ENCODE data around the gene KIF2A.

The KIF2A gene

DNA sequence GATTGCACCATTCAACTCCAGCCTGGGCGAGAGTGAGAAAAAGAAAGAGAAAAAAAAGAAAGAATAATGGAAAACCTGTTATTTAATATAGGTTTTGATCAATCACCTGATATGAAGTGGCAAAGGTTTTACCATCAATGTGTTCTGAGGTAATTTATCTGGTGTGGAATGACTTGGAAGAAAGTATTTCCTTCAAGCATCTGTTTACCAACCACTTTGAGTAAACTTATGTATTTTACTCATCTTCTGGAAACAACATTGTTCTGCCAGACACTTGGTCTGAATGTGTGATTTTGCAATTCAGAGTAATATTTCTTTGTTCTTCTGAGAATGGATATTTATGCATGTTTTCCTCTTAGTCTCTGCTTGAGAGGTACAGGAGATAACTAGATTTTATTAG is 24.3 kb downstream of the KIF2A start:
- no peak for DNase-seq

DNA sequence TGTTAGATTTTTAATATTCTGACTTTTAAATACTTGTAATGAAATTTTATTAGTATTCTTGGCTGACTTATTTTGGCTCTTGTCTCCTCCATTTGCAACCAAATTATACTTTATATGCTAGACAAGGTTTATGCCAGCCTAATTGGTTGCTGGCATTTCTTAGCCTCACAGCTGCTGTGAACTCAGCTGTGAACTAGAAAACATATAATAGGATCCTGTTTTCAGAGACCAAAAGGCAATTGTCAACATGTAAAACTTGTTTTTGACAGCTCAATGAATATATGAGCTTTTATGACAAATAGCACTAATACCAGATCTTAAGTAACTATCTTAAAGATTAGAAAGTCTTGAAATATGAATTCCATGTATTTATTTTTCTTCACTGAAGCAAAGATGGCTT is 25.9 kb downstream of the KIF2A start:
- DNase-seq: no peak

DNA sequence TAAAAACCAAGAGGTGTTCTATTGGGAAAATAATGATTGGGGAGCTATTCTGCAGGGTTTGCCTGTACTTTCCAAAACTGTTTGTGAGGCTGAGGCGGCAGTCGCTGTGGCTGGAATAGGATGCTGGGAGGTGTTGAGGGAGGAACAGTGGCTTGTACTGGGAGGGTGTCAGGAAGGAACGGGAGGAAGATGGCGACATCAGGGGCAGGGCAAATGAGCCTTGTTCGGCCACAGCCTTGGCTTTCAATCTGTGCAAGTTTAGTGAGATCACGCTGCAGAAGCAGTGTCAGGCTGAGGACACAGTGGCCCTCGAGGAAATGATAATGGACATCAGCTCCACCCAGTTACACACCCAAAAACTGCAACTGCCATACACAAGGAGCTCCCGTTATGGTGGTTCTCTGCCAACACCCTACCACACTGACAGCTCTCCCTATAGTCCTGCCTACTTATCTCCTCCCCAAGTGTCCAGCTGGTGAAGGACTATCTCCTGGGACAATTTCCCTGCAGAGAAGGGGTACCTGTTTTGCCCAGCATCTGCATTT is 27.3 kb downstream of the KIF2A start:
- no peak for DNase-seq

DNA sequence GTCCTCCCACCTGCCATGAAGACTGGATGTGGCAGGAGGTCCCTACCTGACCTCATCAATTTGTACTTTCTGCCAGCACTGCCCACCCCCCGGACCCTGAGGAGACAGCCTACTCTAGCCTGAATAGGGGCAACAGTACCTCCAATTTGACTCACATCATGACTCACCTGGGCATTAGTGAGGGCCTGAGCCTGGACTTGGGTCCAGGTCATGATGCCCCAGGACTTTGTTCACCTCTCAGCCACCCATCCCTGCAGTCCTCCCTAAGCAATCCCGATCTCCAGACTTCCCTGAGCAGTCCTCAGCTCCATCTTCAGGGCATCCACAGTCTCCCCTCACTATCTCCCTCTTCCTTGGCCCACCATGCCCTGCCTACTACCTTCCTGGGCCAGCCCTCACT is 28.1 kb downstream of the KIF2A start:
- DNase-seq: no peak

DNA sequence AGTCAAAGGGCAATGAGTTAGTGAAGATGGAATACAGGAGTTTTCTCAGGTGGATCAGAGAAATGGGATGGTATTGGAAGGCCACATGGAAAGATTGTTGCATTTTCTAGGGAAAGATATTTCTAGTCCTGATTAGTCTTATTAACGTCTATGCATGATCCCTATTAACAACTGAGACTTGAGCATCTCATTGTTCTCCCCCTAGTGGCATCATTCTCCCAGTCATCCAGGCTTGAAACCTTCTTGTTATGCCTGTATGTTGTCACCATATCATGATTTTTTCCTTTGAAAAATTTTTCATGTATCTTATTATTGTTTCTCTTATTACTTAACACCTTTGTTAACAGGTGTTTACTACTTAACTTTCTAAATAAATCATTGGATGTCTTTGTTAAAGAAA is 34.4 kb downstream of the KIF2A start:
- peak; percentile 12 for DNase-seq

DNA sequence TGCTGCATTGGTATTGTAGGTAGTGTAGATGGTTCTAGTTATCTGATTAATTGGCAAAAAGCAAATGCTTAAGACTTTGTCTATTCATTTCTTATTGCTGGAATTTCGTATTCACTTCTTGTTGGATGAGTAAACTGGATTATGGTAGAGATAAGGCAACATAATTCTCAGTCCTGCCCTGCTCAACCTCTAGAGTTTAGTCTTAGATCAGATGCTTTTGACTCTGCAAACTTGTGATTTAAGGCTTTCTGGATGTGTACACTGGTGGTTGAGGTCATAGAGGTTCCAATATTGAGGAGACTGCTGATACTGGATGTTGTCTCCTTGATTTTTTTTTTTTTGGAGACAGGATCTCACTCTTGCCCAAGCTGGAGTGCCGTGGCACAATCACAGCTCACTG is 35.0 kb downstream of the KIF2A start:
- DNase-seq: no peak

DNA sequence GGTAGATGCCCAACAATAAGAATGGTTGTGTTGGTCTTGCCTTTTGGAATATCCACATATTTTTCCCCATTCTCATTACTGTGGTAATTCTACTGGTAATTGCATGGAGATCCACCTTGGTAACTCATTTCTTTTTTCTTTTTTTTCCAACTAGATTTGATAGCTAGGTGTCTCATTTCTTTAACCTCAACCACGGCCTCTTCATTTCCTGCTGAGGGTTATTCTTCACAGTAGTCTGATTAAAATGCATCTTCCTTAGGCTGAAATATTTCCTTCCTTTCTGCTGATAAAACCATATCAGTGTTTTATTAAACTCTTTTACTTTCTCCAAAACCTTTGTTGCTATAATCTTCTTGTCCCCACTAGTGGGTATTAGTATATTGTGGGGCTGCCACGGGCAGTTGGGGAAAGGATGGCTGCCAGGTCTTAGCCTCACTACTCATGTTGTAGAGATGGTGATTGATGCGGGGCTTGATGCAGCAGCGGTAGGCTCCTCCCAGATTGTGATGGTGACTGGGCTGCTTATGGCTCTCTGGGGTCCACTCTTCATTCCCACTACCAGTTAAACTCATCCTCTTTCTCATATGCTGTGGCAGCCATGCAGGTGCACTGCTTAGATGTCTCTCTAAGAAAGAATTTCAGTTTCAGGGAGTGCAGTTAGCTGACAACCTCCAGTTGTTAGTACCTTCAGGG is 35.9 kb downstream of the KIF2A start:
- DNase-seq: no peak

DNA sequence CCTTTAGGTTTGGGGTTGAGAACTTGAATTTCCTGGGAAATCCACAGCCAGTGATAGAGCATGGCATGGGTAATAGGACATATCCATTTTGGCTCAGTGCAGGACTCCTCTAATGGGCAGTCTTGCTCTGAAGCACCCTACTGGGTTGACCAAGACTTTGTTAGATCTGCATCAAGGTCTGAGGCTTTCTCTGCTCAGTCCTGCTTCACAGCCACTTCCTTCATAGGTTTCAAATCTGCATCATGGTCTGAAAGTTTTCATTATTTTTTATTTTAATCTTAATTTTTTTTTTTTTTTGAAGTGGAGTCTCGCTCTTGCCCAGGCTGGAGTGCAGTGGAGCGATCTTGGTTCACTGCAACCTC is 36.5 kb downstream of the KIF2A start:
- no peak for DNase-seq

DNA sequence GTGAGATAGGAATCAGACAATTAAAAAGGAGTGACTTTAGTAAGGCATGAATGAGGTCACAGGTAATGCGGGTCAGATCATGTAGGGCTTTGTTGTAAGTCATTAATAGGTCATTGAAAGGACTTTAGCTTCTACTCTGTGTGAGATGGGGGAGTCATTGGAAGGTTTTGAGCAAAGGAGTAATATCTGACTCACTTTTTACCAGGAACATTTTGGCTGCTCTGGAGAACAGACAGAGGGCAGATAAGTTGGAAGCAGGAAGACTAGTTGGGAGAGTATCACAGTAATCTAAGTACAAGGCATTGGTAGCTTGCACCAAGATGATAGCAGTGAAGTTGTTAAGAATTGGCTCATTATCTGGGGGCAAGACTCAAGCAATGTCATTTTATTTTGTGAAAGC is 37.4 kb downstream of the KIF2A start:
- no peak for DNase-seq

DNA sequence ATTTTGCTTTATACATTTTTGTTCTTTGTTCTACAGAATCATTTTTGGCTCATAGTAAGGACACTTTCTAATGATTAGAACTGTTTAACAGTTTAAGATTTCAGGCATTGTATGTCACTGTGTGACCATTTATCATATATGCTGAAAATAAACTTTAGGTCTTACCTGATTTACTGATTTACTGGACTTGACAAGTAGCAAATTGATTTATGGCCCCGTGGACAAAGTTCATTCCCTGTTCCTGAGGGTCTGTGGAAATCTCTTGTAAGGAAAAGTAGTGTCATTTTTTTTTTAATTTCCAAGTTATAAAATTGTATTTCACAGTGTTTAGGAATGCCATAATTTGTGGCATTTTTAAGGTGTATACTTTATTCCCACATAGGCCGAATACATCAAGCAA is 40.7 kb downstream of the KIF2A start:
- DNase-seq: no peak

DNA sequence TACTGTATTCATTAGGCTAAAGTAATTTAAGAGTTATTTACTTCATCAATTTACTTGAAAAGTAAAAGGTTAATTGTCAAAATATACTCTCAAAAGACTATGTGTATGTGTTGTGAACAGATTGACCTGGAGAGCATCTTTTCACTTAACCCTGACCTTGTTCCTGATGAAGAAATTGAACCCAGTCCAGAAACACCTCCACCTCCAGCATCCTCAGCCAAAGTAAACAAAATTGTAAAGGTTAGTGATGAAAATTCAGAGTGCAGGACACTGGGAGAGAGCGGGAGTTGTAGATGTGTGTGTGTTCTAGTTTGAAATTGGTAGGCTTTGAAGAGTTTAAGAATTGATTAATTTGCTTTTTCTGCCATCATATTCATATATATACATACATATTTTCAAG is 41.9 kb downstream of the KIF2A start:
- DNase-seq: no peak

DNA sequence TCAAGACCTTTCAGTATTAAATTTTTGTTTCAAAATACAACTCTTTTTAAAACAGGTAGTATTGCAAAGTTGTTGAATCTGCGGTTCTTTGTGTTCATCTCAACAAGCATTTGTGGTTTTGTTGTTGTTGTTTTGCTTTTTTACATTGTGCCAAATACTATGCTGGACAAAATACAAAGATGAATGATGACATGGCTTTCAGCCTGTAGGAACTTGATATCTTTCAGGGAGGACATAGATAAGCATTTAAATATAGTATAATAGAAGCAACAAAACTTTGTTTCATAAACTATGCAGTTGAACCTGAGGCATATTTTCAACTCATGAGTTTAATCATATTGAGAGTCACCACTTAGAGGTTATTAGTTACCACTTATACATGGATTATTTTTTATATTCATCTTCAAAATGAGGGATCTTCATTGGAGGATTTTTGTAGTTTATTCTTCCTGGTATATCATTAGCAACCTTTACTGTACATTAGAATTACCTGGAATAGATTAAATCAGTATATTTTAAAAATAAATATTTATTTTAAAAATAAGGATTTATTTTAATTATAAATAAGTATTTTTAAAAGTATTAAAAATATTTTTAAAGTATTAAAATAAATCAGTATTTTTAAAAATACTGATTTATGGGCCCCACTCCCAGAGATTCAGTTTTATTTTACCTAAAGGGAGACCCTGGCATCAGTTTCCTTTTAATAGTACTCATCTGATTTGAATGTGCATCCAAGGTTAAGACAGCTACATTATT is 42.9 kb downstream of the KIF2A start:
- DNase-seq: no peak

DNA sequence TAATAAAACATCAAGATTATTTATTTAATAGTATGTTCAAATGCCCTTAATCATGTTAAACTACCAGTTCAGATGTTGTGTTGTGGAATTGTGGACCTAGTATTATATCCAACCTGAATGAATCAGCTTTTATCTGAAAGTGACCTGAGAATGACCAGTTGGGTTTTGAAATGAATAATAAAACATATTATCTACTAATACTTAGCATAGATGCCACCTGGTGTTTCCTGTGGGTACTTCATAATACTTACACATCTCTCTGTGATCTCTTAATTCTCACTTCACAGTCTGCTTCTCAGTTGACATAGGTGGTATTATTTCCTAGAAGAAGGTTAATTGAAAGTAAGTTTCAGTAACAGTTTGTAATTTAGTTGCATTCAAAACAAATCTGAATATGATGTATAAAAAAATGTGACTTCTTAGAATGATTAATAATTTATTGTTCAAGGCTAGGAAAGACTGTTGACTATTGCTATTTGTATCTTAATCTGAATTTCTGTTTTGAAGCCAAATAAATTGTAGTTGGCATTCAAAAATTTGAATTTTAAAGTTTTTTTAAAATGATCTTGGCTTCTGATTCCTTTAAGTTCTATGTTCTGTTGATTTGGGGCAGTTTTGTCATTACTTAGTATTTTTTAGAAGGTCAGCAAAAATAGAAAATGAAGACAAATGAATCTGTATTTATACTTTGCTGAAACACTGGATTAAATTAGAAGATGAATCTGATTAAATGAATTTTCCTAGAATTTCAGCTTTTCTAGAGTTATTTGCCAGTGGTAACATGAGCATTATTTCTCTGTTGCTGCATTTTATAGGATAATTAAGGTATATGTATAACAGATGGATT is 48.2 kb downstream of the KIF2A start:
- DNase-seq: peak; percentile 73

DNA sequence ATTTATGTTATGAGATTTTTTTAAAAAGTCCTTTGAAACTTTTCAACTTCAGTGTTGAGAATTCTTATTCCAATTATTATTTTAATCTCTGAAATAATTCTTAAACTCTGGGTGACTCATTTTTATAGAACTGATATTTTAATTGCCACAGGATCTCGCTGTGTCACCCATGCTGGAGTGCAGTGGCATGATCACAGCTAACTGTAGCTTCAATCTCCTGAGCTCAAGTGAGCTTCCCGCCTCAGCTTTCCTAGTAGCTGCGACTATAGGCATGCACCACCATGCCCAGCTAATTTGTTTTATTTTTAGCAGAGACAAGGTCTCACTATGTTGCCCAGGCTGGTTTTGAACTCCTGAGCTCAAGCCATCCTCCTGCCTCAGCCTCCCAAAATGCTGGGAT is 56.7 kb downstream of the KIF2A start:
- no peak for DNase-seq

DNA sequence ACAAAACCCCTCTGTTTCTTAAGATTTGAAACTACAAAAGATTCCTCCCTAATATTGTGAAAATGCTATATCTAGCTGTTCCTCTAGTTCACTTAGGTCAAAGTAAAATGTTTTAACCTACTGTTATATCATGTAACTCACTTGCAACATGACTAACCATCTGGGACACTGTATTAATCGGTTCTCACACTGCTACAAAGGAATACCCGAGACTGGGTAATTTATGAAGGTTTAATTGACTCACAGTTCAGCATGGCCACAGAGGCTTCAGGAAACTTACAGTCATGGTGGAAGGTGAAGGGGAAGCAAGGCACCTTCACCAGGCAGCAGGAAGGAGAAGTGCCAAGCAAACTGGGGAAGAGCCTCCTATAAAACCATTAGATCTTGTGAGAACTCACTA is 63.0 kb downstream of the KIF2A start:
- no peak for DNase-seq

DNA sequence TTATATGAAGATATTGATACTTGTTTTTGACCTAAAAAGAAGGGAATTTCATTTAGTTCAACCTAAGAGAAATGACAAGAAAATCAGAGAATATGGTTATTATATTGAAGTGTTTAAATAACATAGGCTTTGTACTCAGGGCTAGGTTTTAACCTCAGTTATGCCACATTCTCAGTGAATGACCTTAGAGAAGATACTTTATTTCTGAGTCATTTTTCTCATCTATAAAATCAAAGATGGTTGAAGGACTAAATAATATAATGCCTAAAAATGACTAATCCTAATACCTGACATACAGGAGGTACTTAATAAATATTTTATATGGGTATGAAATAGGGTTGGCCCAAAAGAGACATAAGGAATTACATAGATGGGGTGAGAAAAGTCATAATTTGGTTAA is 65.4 kb downstream of the KIF2A start:
- DNase-seq: no peak

DNA sequence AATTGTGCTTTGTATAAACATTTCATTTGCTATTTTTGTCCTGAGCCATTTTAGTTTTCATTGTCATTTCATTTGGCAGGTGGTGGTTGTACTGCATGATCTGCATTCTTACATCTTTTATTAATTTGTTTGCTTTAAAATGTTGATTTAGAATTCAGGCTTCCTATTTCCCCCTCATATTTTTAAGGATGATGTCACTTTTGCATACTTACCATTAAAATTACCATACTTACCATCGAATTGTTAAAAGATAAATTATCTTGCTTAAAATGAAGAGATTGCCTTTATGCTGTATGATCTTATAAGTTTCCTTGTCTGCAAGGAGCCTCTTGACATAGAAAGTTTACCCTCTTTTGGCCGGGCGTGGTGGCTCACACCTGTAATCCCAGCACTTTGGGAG is 66.6 kb downstream of the KIF2A start:
- no peak for DNase-seq

DNA sequence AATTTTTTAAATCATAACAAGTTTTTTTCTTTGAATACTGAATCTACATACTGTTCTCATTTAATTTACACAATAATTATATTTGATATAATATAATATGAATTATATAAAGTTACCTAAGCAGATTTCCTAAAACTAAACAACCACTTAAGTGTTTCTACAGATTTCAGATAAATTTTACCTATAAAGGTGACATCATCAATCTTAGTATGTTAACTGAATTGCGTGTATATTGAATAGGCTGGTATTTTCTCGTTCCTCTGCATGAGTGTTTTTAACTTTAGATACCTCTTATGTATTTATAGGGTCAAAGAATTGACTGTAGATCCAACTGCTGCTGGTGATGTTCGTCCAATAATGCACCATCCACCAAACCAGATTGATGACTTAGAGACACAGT is 67.4 kb downstream of the KIF2A start:
- DNase-seq: no peak

DNA sequence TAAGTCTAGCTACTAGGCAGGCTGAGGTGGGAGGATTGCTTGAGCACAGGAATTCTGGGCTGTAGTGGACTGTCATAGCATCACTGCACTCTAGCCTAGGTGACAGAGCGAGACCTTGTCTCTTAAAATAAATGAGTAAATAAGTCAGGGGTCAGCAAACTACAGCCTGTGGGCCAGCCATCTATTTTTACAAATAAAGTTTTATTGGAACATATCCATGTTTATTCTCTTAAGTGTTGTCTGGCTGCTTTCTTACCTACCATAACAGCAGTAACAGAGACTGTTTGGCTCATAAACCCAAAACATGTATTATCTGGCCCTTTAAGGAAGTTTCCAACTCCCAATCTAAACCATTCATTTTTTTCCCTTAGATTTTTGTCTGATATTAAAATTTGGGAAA is 68.1 kb downstream of the KIF2A start:
- DNase-seq: no peak

DNA sequence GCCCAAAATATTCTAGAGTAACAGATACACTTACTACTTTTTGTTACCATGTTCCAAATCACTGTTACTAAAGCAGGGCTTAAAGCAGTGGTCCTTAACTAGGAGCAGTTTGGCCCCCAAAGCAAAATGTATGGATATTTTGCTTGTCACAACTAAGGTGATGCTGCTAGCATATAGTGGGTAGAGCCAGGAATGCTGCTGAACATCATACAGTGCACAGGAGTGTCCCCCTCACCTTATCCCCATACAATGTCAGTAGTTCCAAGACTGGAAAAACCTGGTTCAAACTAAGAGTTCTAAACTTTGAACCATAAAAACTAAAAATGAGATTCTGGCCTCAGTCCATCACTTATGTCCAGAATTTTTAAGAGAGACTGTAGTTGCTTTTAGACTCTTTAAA is 69.6 kb downstream of the KIF2A start:
- no peak for DNase-seq

DNA sequence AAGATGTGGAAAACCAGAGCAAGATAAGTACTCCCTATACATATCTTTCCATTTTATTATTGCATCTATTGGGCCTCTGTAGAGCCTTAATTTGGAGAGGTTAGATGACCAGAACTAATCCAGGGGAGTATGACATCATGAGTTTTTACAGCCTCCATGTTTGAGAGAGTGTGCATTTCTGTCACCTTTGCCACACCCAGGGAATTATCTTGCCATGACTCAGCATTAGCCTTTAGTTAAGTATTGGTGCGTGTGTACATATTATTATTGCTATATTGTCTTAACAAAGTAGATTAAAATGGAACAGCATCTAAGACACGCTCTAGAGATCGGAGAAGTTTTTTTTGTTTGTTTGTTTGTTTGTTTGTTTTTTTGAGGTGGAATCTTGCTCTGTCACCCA is 70.1 kb downstream of the KIF2A start:
- DNase-seq: no peak

DNA sequence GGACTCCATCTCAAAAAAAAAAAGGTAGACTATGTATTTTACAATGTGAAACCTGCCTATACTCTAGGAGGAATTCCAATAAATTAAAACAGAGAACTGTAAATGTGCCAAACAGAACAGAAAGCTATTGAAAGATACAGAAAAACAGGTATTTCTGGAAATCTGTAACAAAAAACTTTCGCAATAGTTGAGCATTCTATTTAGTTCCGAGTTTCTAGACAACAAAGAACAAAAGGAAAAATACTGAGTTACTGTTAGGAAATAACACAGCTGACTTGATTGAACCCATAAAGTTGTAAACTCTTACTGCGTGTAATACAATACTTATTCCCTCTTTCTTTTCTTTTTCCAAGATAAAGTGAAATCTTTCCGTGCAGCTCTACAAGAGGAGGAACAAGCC is 79.1 kb downstream of the KIF2A start:
- no peak for DNase-seq

DNA sequence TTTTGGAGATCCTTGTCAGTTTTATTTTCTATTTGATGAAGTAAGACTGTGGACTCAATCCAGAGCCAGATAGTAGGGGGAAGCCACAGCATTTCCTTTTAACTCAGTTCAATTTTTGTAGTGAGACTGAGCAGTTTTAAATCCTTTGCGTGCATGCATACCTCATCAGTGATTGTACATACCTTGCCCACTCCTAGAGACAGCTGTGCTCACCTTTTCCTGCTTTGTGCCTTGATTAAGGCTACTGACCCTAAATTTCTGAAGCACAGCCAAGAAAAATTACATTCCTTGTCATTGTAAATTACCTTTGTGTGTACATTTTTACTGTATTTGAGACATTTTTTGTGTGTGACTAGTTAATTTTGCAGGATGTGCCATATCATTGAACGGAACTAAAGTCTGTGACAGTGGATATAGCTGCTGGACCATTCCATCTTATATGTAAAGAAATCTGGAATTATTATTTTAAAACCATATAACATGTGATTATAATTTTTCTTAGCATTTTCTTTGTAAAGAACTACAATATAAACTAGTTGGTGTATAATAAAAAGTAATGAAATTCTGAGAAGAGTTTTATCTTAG is 79.9 kb downstream of the KIF2A start:
- no peak for DNase-seq

Data from RPMI8226 (cell line).